Lower leg skin (tissue), 3 donors: ENCODE data around the gene CX3CR1.

ENCODE experiments used
- CTCF ChIP-seq, 3 donors: fragments of 450-650 bp; IDR thresholded peaks; one replicate each; pipeline ENCODE4 v1.5.1; 2016; ENCODE audit warnings: antibody characterized with exemption in 3 of 3, mild to moderate bottlenecking in 3 of 3, moderate library complexity in 2 of 3
- POLR2A ChIP-seq, 2 donors: fragments of 450-650 bp; IDR thresholded peaks; one replicate each; pipeline ENCODE4 v1.6.1; 2016 to 2017; ENCODE audit warnings: antibody characterized with exemption in 2 of 2, mild to moderate bottlenecking in 1 of 2, moderate library complexity in 1 of 2

- TF ChIP-seq CTCF (IDR thresholded peaks at IDR 0.05), result no peak
- no peak for TF ChIP-seq POLR2A (IDR thresholded peaks at IDR 0.05)
These were observed 3.1 kb downstream of the CX3CR1 start for GRCh38 chr3:39276746-39277145.
